GM04504 (cell line): ENCODE data around the gene PARP3.
A peak's percentile ranks its signal among the peaks of the same experiment; 100 is the strongest.
"Not testable (repeated sequence)": the region's sequence is repeated elsewhere in the genome, so short reads cannot be mapped to it uniquely, and the experiment has no call there.

ENCODE experiments used
- DNase-seq: peaks from one replicate; pipeline ENCODE4 v3.0.0-alpha.2; 2012; ENCODE audit warnings: low read depth

The PARP3 gene

GRCh38 chr3:51941798-51942602 is at the start of gene PARP3, which contains the start of gene RRP9:
Gene PARP3, plus strand, starts transcription at chr3:51942363. Its CDS starts 993 bp downstream, at chr3:51943356.
Gene RRP9, minus strand, starts transcription at chr3:51941904. Its CDS starts 37 bp downstream, at chr3:51941867.
- DNase-seq = peak; percentile 99

DNA sequence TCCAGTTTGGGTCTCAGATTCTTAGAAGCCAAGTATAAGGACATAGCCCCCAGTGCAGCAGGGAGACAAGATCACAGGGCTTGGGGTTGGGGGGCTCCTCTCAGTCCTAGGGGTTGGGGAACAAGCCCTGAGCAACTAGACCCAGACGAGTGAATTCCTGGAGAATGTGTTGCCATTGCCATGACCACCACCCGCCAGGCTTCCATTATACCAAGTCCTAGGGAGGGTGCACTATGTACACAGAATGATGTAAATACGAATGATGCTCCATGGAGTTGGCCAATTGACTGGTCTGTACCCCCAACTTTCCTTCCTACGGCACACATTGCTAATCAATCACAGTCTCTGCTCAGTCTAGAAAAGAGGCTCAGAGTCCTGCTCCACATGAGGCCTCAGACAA is 47.8 kb upstream of the PARP3 start:
- DNase-seq = no peak

- DNase-seq = no peak
These were observed 47.2 kb upstream of the PARP3 start for GRCh38 chr3:51894939-51895338.

GRCh38 chr3:51896607-51897305 is 45.4 kb upstream of the PARP3 start:
- DNase-seq = no peak

GRCh38 chr3:51897391-51897790 is 44.8 kb upstream of the PARP3 start:
- no peak for DNase-seq

DNA sequence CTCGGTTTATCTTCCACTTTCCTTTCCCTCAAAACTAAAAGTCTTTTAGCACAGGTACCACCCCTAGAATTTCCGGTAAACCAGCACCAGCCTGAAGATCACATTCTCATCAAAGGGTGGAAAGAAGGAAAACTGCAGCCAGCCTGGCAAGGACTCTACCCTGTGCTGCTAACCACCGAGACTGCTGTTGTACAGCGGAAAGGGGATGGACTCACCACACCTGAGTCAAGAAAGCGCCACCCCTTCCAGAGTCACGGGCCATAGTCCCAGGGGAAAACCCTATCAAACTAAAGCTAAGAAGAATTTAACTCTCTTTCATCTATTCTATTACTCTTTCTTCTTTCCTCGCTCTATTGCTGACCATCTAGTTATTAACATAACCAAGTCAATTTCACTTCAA is 42.1 kb upstream of the PARP3 start:
- not testable (repeated sequence) for DNase-seq

GRCh38 chr3:51902361-51902760 is 39.8 kb upstream of the PARP3 start:
- not testable (repeated sequence) for DNase-seq

DNA sequence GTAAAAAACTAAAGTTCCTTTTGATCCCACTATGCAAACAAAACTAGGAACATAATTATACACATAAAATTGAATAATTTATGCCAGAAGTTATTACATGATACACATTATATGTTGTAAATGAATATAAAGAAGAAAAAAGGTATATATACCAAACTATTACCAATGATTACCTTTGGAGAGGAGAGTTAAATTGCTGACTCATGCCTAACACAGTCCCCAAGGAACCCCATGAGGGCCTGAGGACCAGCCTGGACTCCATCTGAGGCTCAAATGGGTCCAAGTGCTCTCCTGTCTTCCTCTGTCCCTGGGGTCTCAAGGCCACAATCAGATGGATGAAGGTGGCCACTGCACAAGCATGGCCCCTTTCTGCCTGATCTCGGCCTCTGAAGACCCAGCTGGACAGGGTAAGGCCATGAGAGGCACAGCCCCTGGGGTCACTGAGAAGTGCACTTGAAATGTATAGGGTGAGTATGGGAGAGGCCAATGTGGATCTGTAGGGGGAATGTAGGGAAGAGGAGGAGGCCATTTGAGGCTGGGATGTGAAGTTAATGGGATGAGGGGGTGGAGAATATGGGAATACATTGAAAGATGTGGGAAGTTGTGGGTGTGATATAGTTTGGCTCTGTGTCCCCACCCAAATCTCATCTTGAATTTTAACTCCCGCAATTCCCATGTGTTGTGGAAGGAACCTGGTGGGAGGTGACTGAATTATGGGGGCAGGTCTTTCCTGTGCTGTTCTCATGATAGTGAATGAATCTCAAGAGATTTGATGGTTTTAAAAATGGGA is 37.9 kb upstream of the PARP3 start:
- no peak for DNase-seq

GRCh38 chr3:51908026-51908425 is 34.1 kb upstream of the PARP3 start:
- no peak for DNase-seq

GRCh38 chr3:51916418-51916817 is 25.7 kb upstream of the PARP3 start:
- no peak for DNase-seq

- no peak for DNase-seq
These were observed 21.0 kb upstream of the PARP3 start for GRCh38 chr3:51921081-51921578.

DNA sequence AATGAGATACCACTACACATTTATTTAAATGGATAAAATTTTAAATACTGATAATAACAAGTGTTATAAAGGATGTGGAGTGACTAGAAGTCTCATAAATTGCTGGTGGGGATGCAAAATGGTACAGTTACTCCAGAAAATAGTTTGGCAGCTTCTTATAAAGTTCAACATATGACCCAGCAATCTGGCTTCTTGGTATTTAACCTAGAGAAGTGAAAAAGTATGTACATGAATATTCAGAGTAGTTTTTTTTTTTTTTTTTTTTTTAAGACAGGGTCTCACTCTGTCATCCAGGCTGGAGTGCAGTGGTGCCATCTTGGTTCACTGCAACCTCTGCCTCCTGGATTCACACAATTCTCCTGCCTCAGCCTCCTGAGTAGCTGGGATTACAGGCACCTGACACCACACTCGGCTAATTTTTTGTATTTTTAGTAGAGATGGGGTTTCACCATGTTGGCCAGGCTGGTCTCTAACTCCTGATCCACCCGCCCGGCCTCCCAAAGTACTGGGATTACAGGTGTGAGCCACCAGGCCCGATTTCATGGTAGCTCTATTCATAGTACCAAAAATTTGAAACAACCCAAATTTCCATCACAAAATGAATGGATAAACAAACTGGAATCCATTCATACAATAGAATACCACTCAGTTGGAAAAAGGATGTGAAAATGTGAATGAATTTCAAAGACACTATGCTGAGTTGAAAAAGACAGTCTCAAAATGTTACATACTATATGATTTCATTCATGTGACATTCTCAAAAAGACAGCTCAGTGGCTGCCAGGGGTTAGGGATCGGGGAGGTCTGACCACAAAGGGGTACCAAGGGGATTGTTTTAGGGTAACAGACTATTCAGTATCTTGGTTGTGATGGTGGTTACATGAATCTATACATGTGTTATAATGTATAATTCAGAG is 14.8 kb upstream of the PARP3 start:
- no peak for DNase-seq

DNA sequence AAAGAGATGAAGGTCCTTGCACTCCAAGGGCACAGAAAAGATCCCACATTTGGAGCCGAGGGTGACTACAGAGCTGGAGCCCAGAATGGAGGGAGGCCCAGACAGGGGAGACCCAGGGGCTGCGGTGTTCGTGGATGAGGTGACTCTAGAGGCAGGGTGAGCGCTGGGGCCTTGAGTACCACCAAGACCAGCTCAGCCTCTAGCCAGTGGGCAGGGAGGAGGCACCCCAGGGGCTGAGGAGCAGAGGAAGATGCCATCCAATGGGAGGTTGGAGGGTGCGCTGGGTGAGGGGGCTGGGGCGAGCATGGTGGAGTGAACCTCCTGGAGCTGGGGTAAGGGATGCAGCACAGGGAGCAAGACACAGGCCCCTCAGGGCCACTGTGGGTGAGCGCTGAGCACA is 13.7 kb upstream of the PARP3 start:
- DNase-seq = no peak

DNA sequence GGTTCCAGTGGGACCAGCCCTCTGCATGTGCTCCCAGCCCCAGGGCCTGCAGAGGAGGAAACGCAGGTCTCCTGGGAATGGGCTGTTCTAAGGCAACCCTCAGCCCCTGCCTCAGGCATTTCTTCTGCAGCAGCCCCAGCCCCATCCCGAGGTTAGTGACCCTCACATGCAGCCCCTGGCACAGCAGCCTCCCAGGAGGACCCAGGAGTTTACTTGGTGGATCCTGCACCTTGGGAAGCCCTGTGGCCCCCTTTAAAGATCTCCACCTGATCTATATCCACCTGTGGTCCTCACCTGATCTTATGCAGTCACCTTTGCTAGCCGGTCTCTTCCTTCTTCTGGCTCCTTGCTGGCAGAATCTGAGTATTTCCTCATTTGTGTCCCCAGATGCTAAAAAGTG is 13.2 kb upstream of the PARP3 start:
- not testable (repeated sequence) for DNase-seq

DNA sequence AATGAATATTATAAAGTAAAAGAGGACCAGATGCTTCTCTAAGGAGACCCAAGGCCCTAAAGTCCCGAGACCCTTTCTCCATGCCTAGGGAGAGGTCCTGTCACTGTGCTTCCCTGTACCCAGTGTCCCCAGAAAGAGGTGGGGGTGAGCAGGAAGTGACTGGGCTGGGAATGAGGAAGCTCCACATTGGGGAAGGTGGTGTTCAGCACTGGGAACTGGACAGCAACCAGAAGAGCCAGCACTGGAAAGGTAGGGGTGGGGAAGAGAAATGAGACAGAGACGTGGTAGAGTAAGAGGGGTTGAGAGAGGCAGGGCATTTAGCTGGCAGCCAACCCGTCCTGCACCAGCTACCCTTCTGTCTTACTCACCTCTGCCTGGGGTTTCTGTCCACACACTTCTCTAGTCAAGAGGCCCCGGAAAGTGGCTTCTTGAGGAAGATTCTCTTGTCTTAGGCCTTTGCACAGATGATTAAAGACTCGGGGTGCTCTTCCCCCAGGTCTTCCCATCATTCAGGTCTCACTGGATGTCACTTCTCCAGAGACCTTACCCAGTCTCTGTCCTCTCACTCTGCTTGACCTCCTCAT is 12.7 kb upstream of the PARP3 start:
- no peak for DNase-seq

DNA sequence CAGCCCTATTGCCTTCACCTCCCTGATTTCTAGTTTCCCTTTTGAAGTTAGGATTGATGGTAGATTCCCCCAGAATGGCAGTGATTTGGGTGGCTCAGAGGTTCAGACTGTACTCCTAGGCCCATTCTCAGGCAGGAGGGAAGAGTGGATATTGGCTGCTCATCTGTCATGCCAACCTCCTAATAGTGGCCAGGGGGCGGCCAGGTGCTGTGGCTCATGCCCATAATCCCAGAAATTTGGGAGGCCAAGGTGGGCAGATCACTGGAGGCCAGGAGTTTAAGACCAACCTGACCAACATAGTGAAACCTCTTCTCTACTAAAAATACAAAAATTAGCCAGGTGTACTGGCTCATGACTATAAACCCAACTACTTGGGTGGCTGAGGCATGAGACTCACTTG is 11.7 kb upstream of the PARP3 start:
- no peak for DNase-seq

DNA sequence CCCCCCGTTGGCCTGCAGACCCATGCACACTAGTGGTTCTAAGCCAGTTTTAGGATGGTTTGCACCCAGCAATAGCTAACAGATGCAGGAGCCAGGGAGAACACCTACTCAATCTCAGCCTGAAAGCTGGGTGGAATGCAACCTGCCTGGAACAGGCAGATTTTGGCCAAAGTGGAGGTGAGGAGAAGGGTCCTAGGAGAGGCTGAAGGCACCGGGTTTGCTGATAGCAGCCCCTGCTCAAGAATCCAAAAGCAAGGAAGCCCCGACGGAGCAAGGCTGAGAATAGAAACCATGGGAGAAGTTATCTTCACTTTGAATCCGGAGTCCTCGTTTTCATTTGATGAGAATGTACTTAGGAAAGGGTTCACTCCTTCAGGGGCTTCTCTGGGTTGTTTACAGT is 10.4 kb upstream of the PARP3 start:
- DNase-seq = no peak

GRCh38 chr3:51932471-51933370 is 9.4 kb upstream of the PARP3 start:
- DNase-seq = no peak

DNA sequence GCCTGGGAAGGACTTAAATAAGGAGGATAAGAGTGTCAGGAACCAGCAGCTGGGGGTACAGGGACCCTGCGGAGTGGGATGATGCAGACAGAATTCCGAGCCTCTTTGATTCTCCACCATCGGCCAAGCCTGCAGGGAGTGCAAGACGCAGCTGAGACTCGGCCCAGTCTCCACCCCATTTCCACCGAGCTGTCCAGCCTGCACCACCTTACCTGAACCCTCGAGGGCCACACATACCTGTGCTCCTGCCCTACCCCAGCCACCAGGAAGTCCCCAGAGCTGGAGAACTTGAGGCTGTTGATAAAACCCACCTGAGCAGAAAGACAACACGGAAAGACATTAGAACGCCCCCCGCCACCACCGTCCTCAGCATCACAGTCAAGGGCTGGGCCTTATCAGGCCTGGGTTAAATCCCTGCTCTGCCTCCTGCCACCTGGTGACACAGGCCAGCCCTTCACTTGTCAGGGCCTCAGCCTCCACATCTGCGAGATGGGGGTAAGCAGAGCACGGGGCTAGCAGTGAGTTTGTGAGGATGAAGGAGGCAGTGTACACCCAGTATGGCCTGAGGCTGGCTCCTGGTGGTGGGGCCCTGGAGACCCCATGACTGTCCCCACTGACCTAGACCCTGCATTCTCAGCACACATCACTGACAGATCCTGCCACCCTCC is 8.6 kb upstream of the PARP3 start:
- DNase-seq = no peak
